Activated T-helper 2 cell treated with anti-CD3 and anti-CD28 coated beads, Interferon-gamma antibody, Interleukin-2, Interleukin-4, amounts not matched to agents 10 μg/mL and 5 μg/mL and 100 μg/mL, durations not matched to agents 14 hours and 24 hours and 36 hours (primary cell): ENCODE measurements around the gene EMD. TPM values are rescaled to one million over a fixed set of nuclear protein-coding genes. Genes with fewer than 3 reads are reported as not detected.

Experiments used
- DNase-seq: peaks from one replicate; pipeline ENCODE4 v3.0.0; 2021; ENCODE audit warnings: low spot score
- H3K27ac Mint-ChIP-seq: one replicate; pipeline ENCODE4 v1.8.0; 2021; ENCODE audit warnings: mixed read lengths
- H3K27me3 Mint-ChIP-seq: one replicate; pipeline ENCODE4 v1.8.0; 2021; ENCODE audit warnings: low read depth, mixed read lengths
- H3K36me3 Mint-ChIP-seq: one replicate; pipeline ENCODE4 v1.8.0; 2021; ENCODE audit warnings: low read depth, mixed read lengths
- H3K4me1 Mint-ChIP-seq: one replicate; pipeline ENCODE4 v1.8.0; 2021; ENCODE audit warnings: low read depth, mixed read lengths
- H3K4me3 Mint-ChIP-seq: one replicate; pipeline ENCODE4 v1.8.0; 2021; ENCODE audit warnings: low read depth, mild to moderate bottlenecking, moderate library complexity, mixed read lengths
- H3K9me3 Mint-ChIP-seq: one replicate; pipeline ENCODE4 v1.8.0; 2021; ENCODE audit warnings: mixed read lengths
- intact Hi-C: fragments of 100-400 bp; cut with micrococcal nuclease; formaldehyde crosslinking; loops from one replicate; pipeline ENCODE4 v1.15.1; 2023
- total RNA-seq: library from RNA; stranded (reverse); gene quantifications from 2 replicates; pipeline ENCODE4 v1.2.3, GENCODE V29; 2022

EMD gene
- total RNA-seq, 1 donor from 2014 or later: 95.6 TPM

- intact Hi-C loops: no loop called here
- Mint-ChIP-seq H3K27me3 (no peaks in the 10 kb centered on the region), H3K27ac (no peak overlapping the region), H3K36me3 (peaks cover 25% of the 10 kb centered on the region), H3K4me3 (no peak overlapping the region), H3K9me3 (no peaks in the 10 kb centered on the region), H3K4me1 (peaks cover 9% of the 10 kb centered on the region)
- no peak for DNase-seq
Observed at GRCh38 chrX:154404625-154405192, 25.6 kb downstream of the EMD start.

- H3K27ac Mint-ChIP-seq: peak overlapping the region; percentile 19
- peak overlapping the region; percentile 72 for H3K4me3 Mint-ChIP-seq
- intact Hi-C loops: no loop called here
- peaks cover 17% of the 10 kb centered on the region for H3K36me3 Mint-ChIP-seq
- no peaks in the 10 kb centered on the region for H3K9me3 Mint-ChIP-seq
- H3K4me1 Mint-ChIP-seq: peaks cover 11% of the 10 kb centered on the region
- no peak for DNase-seq
- H3K27me3 Mint-ChIP-seq: no peaks in the 10 kb centered on the region
Observed at GRCh38 chrX:154408659-154409221, 29.6 kb downstream of the EMD start.

DNA sequence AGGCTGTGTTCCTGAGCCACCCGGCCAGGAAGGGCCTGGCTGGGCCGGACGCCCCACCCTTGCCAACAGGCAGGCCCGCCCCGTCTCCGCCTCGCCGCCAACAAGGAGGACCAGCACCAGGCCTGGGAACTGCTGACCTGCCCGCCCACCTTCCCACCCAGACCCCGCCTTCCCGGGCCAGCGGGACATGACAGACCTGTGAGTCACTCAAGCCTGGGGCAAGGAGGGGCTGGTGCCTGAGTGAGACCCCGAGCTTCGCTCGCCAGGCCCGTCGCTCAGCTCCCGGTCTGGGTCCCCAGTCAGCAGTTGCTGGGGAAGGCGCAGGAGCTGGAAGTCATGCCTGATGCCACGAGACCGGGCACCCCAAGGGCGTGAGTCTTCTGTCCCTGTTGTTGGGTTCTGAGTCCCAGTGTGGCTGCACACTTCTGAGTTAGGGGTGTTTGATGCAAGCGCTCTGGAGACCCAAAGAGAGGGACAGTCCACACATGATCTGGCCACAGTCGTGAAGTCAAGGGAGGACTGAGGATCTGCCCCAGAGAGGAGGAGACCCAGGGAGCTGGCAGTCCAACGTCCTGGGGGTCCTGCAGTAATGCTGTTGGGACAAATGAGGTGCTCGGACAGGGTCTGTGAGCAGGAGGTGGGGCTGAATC, 30.3 kb downstream of the EMD start, which contains the start of gene DNASE1L1:
TSS of gene DNASE1L1 (minus strand) at position 33 of the 650 bp plus-strand sequence. CDS start 3,686 bp downstream, outside the sequence.
- H3K27ac Mint-ChIP-seq: peak within 1 kb of the TSS; percentile 69
- H3K27me3 Mint-ChIP-seq: no peaks in the 10 kb centered on the region
- peaks cover 19% of the 10 kb centered on the region for H3K36me3 Mint-ChIP-seq
- peak within 1 kb of the TSS; percentile 72 for H3K4me3 Mint-ChIP-seq
- DNase-seq: no peak
- intact Hi-C loops: no loop called here
- H3K4me1 Mint-ChIP-seq: peaks cover 11% of the 10 kb centered on the region
- H3K9me3 Mint-ChIP-seq: no peaks in the 10 kb centered on the region

- peaks cover 11% of the 10 kb centered on the region for H3K4me1 Mint-ChIP-seq
- peaks cover 28% of the 10 kb centered on the region for H3K36me3 Mint-ChIP-seq
- peak; percentile 34 for DNase-seq
- no peaks in the 10 kb centered on the region for H3K9me3 Mint-ChIP-seq
- no peaks in the 10 kb centered on the region for H3K27me3 Mint-ChIP-seq
- H3K27ac Mint-ChIP-seq: peak overlapping the region; percentile 74
- H3K4me3 Mint-ChIP-seq: peak overlapping the region; percentile 79
- intact Hi-C loops: loop anchor here (1.0 kb wide), 1 partner anchor 16 kb away; the partner anchor contains the start of gene ATP6AP1
Observed at GRCh38 chrX:154411981-154412340, 32.9 kb downstream of the EMD start.

GRCh38 chrX:154412468-154412867, 33.4 kb downstream of the EMD start:
- peaks cover 28% of the 10 kb centered on the region for H3K36me3 Mint-ChIP-seq
- peak overlapping the region; percentile 79 for H3K4me3 Mint-ChIP-seq
- intact Hi-C loops: loop anchor here (1.0 kb wide), 1 partner anchor 16 kb away; the partner anchor contains the start of gene ATP6AP1
- no peak for DNase-seq
- H3K9me3 Mint-ChIP-seq: no peaks in the 10 kb centered on the region
- no peaks in the 10 kb centered on the region for H3K27me3 Mint-ChIP-seq
- H3K27ac Mint-ChIP-seq: peak overlapping the region; percentile 74
- peaks cover 11% of the 10 kb centered on the region for H3K4me1 Mint-ChIP-seq

- Mint-ChIP-seq H3K4me3 (peak overlapping the region; percentile 79), H3K27ac (peak overlapping the region; percentile 74), H3K36me3 (peaks cover 28% of the 10 kb centered on the region), H3K4me1 (peaks cover 11% of the 10 kb centered on the region), H3K9me3 (no peaks in the 10 kb centered on the region), H3K27me3 (no peaks in the 10 kb centered on the region)
- intact Hi-C loops: no loop called here
- DNase-seq: no peak
Observed at GRCh38 chrX:154413142-154413541, 34.0 kb downstream of the EMD start.

- Mint-ChIP-seq H3K9me3 (no peaks in the 10 kb centered on the region), H3K27me3 (no peaks in the 10 kb centered on the region), H3K4me3 (no peak overlapping the region), H3K4me1 (peaks cover 4% of the 10 kb centered on the region), H3K27ac (no peak overlapping the region), H3K36me3 (peaks cover 22% of the 10 kb centered on the region)
- DNase-seq: no peak
- intact Hi-C loops: no loop called here
Observed at GRCh38 chrX:154417157-154417556, 38.1 kb downstream of the EMD start.

DNA sequence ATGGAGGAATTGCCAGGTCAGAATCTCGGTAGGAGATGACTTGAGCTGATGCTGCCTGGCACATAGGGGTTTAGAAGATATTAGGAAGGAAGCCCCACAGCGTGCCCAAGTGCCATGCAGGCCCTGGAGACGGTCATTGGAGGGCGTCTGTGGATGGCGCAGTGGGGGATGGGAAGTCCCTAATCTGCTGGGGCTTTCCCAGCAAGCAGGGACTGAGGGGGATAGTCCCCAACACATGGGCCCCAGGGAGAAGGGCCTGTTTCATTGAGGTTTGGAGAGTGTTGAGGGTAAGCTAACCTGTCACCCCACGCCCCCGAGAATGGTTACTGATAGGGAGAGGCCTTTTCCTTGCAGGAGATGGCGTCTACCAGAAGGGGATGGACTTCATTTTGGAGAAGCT, 40.1 kb downstream of the EMD start:
- intact Hi-C loops: no loop called here
- no peak overlapping the region for H3K4me3 Mint-ChIP-seq
- DNase-seq: no peak
- no peaks in the 10 kb centered on the region for H3K9me3 Mint-ChIP-seq
- no peaks in the 10 kb centered on the region for H3K27me3 Mint-ChIP-seq
- no peak overlapping the region for H3K27ac Mint-ChIP-seq
- peaks cover 15% of the 10 kb centered on the region for H3K36me3 Mint-ChIP-seq
- H3K4me1 Mint-ChIP-seq: no peaks in the 10 kb centered on the region

- Mint-ChIP-seq H3K27ac (no peak overlapping the region), H3K9me3 (no peaks in the 10 kb centered on the region), H3K36me3 (peaks cover 15% of the 10 kb centered on the region), H3K4me3 (no peak overlapping the region), H3K27me3 (no peaks in the 10 kb centered on the region), H3K4me1 (no peaks in the 10 kb centered on the region)
- intact Hi-C loops: no loop called here
- DNase-seq: no peak
Observed at GRCh38 chrX:154419688-154420401, 40.8 kb downstream of the EMD start.

DNA sequence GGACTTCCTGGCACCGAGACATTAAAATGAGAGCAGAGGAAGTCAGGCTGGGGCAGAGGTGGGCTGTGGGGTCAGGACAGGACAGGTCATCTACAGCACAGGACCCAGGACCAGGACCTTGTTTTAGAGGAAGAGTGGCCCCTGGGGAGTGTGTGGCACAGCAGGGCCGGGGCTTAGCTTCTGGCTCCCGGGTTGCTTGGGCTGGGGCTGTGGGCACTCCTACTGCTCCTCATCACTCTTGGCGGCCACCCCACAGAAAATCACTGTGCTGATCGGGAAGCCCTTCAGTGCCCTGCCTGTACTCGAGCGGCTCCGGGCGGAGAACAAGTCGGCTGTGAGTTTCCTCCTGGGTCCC, 41.3 kb downstream of the EMD start:
- Mint-ChIP-seq H3K4me3 (no peak overlapping the region), H3K27ac (no peak overlapping the region), H3K27me3 (no peaks in the 10 kb centered on the region), H3K36me3 (peaks cover 11% of the 10 kb centered on the region), H3K4me1 (no peaks in the 10 kb centered on the region), H3K9me3 (no peaks in the 10 kb centered on the region)
- DNase-seq: no peak
- intact Hi-C loops: no loop called here

- Mint-ChIP-seq H3K4me3 (peak overlapping the region; percentile 13), H3K9me3 (no peaks in the 10 kb centered on the region), H3K36me3 (peaks cover 9% of the 10 kb centered on the region), H3K27ac (no peak overlapping the region), H3K27me3 (no peaks in the 10 kb centered on the region), H3K4me1 (peaks cover 19% of the 10 kb centered on the region)
- intact Hi-C loops: no loop called here
- no peak for DNase-seq
Observed at GRCh38 chrX:154426916-154427770, 48.0 kb downstream of the EMD start.
